ENCODE measurements around the gene SLC17A7. TPM values are rescaled to one million over a fixed set of nuclear protein-coding genes. Genes with fewer than 3 reads are reported as not detected.

The SLC17A7 gene
- total and polyA plus RNA-seq, 9 of the 15 experiments (the other 6 are each of a cell fraction or from before 2014, with no cell fraction given): 1.1 to 15.7 (median 2.4) TPM

- peak in 1 of 2 experiments; percentile 59; a peak in 1 of 4 replicates for TF ChIP-seq ARNT (IDR thresholded peaks at IDR 0.05)
- TF ChIP-seq BRF1 (IDR thresholded peaks at IDR 0.05; ENCODE audit: borderline replicate concordance, extremely low read depth, insufficient read length): no peak
- no peak for TF ChIP-seq ZNF75A (CRISPR knock-in tag; IDR thresholded peaks at IDR 0.05)
- TF ChIP-seq ZNF12 (CRISPR knock-in tag; IDR thresholded peaks at IDR 0.05): 0 out of 2 replicates have a peak, but pooled peaks have one; percentile 42
- 0 out of 2 replicates have a peak, but pooled peaks have one; percentile 64 for TF ChIP-seq NBN (IDR thresholded peaks at IDR 0.05; ENCODE audit: low read depth)
- peak; percentile 61 for TF ChIP-seq RBBP5 (IDR thresholded peaks at IDR 0.05; ENCODE audit: borderline replicate concordance, insufficient read depth, low read length, poor library complexity, severe bottlenecking)
- 0 out of 2 replicates have a peak, but pooled peaks have one; percentile 36 for TF ChIP-seq ESRRA (IDR thresholded peaks at IDR 0.05; ENCODE audit: borderline replicate concordance, low read depth)
- TF ChIP-seq TBP (optimal IDR thresholded peaks at IDR 0.05; ENCODE audit: low read depth, low read length): peak; percentile 96
- TF ChIP-seq ZNF232 (CRISPR knock-in tag; IDR thresholded peaks at IDR 0.05): no peak
- TF ChIP-seq ZSCAN32 (CRISPR knock-in tag; IDR thresholded peaks at IDR 0.05): no peak
- peak; percentile 42; the same call in 1 of the 2 replicates for TF ChIP-seq ELF4 (CRISPR knock-in tag; IDR thresholded peaks at IDR 0.05)
- no peak for TF ChIP-seq MTA2 (IDR thresholded peaks at IDR 0.05; ENCODE audit: low read depth)
- peak; percentile 54 for TF ChIP-seq OTX1 (CRISPR knock-in tag; IDR thresholded peaks at IDR 0.05)
- TF ChIP-seq KDM2B (CRISPR knock-in tag; IDR thresholded peaks at IDR 0.05): no peak
- 0 out of 6 replicates have a peak, but pooled peaks of 1 of the 3 experiments have one; percentile 15 for TF ChIP-seq CTCF (IDR thresholded peaks at IDR 0.05 in 2 of 3, conservative IDR thresholded peaks at IDR 0.05 in 1 of 3; ENCODE audit: insufficient read depth in 2 of 3, low read depth in 1 of 3, low read length in 3 of 3)
- no peak for TF ChIP-seq NFIC (IDR thresholded peaks at IDR 0.05)
- TF ChIP-seq CREBBP (IDR thresholded peaks at IDR 0.05; ENCODE audit: low read depth, low read length): no peak
- 0 out of 2 replicates have a peak, but pooled peaks have one; percentile 33 for TF ChIP-seq PHB (CRISPR knock-in tag; IDR thresholded peaks at IDR 0.05)
- no peak for TF ChIP-seq ZNF134 (CRISPR knock-in tag; conservative IDR thresholded peaks at IDR 0.05)
- no peak for TF ChIP-seq MIER1 (IDR thresholded peaks at IDR 0.05; ENCODE audit: low read depth)
- peak; percentile 33; the same call in 1 of the 2 replicates for TF ChIP-seq ELF2 (CRISPR knock-in tag; IDR thresholded peaks at IDR 0.05)
- peak; percentile 14; the same call in 1 of the 2 replicates for TF ChIP-seq JUND (IDR thresholded peaks at IDR 0.05; ENCODE audit: borderline replicate concordance, low read depth, low read length)
- TF ChIP-seq JUND (tag; IDR thresholded peaks at IDR 0.05; ENCODE audit: borderline replicate concordance, low read depth, low read length): no peak; the same call in 2 of the 3 replicates
- TF ChIP-seq DPF2 (IDR thresholded peaks at IDR 0.05): no peak
- TF ChIP-seq SMARCC2 (IDR thresholded peaks at IDR 0.05; ENCODE audit: low read depth): no peak
- 0 out of 2 replicates have a peak, but pooled peaks have one; percentile 46 for TF ChIP-seq RNF2 (IDR thresholded peaks at IDR 0.05)
- no peak for TF ChIP-seq ARID1B (IDR thresholded peaks at IDR 0.05)
- no peak for TF ChIP-seq PTBP1 (IDR thresholded peaks at IDR 0.05; ENCODE audit: low read depth, low read length)
- peak; percentile 89 for TF ChIP-seq TAF9B (IDR thresholded peaks at IDR 0.05; ENCODE audit: partially characterized antibody)
- TF ChIP-seq NFRKB (IDR thresholded peaks at IDR 0.05; ENCODE audit: low read depth): peak; percentile 95
- peak; percentile 78; the same call in 1 of the 2 replicates for TF ChIP-seq L3MBTL2 (IDR thresholded peaks at IDR 0.05)
Measured at GRCh38 chr19:49453013-49453756, 11.9 kb upstream of the SLC17A7 start, which contains the start of gene ALDH16A1 (continued).
